Hypothalamus (tissue), 51 donors: ENCODE data around the gene PCYT2.

Experiments
- DNase-seq, 51 donors: peaks; one replicate each; lab custom pipeline; 2025; lab: John Stamatoyannopoulos, UW

The PCYT2 gene

GRCh38 chr17:81884520-81884919 is 26.7 kb downstream of the PCYT2 start:
- no peak for DNase-seq

GRCh38 chr17:81879121-81879520 is 32.1 kb downstream of the PCYT2 start:
- no peak for DNase-seq

- no peak for DNase-seq
Observed at GRCh38 chr17:81878294-81878693, 32.9 kb downstream of the PCYT2 start.

- no peak for DNase-seq
Observed at GRCh38 chr17:81877569-81877968, 33.6 kb downstream of the PCYT2 start.

- peak; percentile 58 to 95 (median 85) for DNase-seq
Observed at GRCh38 chr17:81871387-81872230, 39.6 kb downstream of the PCYT2 start.

GRCh38 chr17:81870981-81871386 is 40.2 kb downstream of the PCYT2 start, which contains the start of gene ARHGDIA:
ARHGDIA (minus strand) TSS chr17:81871337; CDS start chr17:81869930, 1,407 bp downstream.
- DNase-seq = no peak

GRCh38 chr17:81870131-81870980 is 40.8 kb downstream of the PCYT2 start:
- peak in 2 of 51 donors; percentile 2 to 16 for DNase-seq

GRCh38 chr17:81869221-81870130 is 41.7 kb downstream of the PCYT2 start:
- DNase-seq = peak in 6 of 51 donors; percentile 13 to 34 (median 25)

- DNase-seq = no peak
Observed at GRCh38 chr17:81868674-81869220, 42.5 kb downstream of the PCYT2 start.

- DNase-seq = no peak
Observed at GRCh38 chr17:81867991-81868673, 43.1 kb downstream of the PCYT2 start.

- DNase-seq = no peak
Observed at GRCh38 chr17:81867170-81867990, 43.8 kb downstream of the PCYT2 start.

- DNase-seq = no peak
Observed at GRCh38 chr17:81866440-81867169, 44.6 kb downstream of the PCYT2 start.

- no peak for DNase-seq
Observed at GRCh38 chr17:81865733-81866439, 45.3 kb downstream of the PCYT2 start.

GRCh38 chr17:81865358-81865732 is 45.9 kb downstream of the PCYT2 start:
- no peak for DNase-seq

- no peak for DNase-seq
Observed at GRCh38 chr17:81863833-81864768, 47.1 kb downstream of the PCYT2 start.

- no peak for DNase-seq
Observed at GRCh38 chr17:81863123-81863675, 48.0 kb downstream of the PCYT2 start.
